OCI-LY3 (cell line): ENCODE data around the gene NTRK1.

Experiments
- EZH2phosphoT487 ChIP-seq: fragments of 200-600 bp; shearing (Covaris generic); IDR thresholded peaks from 2 replicates; pipeline ENCODE4 v1.6.1; 2018; ENCODE audit warnings: antibody characterized with exemption, mixed run types, low read depth
- TF ChIP-seq, protein P1 (sequence below): fragments of 200-600, 300-600 bp; sonication (generic); IDR thresholded peaks from 2 replicates; pipeline ENCODE4 v1.5.1; 2014; ENCODE audit warnings: antibody characterized with exemption, low read length, low read depth

DNA sequence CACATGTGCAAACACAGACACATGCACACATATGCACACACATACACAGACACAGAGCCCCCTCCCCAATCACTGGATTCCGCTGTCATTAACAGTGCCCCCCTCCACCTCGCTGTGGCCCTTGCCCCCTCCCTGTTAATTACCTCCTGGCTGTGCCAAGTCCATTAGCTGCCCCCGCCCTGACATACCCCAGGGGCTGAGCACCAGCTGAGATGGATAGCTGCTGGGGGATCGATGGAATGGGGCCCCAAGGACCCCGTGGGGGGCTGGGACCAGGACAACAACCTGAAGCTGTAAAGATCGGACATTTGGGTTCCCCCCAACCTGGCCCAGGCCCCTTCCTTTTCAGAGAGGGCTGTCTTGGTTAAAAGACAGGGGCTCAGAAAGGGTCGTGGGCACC, 23.3 kb downstream of the NTRK1 start:
- TF ChIP-seq, protein P1, sequence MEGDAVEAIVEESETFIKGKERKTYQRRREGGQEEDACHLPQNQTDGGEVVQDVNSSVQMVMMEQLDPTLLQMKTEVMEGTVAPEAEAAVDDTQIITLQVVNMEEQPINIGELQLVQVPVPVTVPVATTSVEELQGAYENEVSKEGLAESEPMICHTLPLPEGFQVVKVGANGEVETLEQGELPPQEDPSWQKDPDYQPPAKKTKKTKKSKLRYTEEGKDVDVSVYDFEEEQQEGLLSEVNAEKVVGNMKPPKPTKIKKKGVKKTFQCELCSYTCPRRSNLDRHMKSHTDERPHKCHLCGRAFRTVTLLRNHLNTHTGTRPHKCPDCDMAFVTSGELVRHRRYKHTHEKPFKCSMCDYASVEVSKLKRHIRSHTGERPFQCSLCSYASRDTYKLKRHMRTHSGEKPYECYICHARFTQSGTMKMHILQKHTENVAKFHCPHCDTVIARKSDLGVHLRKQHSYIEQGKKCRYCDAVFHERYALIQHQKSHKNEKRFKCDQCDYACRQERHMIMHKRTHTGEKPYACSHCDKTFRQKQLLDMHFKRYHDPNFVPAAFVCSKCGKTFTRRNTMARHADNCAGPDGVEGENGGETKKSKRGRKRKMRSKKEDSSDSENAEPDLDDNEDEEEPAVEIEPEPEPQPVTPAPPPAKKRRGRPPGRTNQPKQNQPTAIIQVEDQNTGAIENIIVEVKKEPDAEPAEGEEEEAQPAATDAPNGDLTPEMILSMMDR = no peak
- TF ChIP-seq EZH2phosphoT487 = no peak
